HG02571 (cell line): ENCODE results near the gene CDC37L1.
"Not testable (repeated sequence)": the region's sequence is repeated elsewhere in the genome, so short reads cannot be mapped to it uniquely, and the experiment has no call there.

Experiments
- ATAC-seq: cut with Tn5 transposase; IDR thresholded peaks from one replicate; pipeline ENCODE4 v1.9.1; 2021; ENCODE audit warnings: mild to moderate bottlenecking, moderate library complexity; ENCODE audit not compliant: unreplicated experiment

CDC37L1 gene

DNA sequence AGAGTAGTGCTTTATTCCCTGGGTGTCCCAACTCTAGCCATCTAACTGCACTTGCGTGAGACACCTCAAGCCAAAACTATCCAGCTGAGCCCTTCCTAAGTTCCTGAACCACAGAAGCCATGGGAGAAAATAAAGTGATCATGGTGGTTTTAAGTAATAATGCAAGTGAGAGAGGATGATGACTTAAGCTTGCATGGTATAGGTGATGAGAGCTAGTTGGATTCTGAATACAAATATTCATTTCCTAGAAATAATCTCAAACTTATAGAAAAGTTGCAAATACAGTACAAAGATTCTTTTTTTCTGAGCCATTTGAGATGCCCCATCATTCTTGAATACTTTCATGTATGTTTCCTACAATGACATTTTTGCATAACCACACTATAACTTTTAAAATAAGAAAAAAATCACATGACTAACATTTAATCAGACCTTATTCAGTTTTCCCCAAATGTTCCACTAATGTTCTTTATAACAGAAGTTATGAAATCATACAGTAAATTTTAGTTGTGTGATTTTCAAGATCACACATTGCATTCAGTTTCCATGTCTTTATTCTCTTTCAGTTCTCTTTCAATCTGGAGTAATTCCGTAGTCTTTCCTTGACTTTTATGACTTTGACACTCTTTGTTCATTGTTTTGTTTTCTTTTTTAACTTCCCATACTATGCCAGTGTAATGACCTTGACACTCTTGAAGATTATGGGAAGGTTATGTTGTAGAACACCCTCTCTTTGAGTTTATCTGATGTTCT, 67.1 kb downstream of the CDC37L1 start:
- no peak for ATAC-seq

DNA sequence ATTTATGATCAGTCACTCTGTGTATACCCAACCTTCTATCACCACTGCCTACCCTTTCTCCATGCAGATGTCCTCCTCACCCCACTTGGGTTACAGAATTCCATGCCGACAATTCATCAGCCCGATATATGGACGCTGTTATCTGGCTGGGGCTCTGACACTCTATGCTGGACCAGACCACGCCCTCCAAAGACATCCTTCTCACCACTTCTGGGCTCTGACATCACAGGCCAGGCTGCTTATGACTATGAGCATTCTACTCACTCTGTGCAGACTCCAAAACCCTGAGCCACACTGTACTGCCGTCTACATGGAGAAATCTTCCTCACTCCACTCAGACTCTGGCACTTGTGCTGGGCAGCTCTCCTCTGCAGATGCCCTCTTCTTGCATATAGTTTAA, 69.2 kb downstream of the CDC37L1 start:
- ATAC-seq: no peak

DNA sequence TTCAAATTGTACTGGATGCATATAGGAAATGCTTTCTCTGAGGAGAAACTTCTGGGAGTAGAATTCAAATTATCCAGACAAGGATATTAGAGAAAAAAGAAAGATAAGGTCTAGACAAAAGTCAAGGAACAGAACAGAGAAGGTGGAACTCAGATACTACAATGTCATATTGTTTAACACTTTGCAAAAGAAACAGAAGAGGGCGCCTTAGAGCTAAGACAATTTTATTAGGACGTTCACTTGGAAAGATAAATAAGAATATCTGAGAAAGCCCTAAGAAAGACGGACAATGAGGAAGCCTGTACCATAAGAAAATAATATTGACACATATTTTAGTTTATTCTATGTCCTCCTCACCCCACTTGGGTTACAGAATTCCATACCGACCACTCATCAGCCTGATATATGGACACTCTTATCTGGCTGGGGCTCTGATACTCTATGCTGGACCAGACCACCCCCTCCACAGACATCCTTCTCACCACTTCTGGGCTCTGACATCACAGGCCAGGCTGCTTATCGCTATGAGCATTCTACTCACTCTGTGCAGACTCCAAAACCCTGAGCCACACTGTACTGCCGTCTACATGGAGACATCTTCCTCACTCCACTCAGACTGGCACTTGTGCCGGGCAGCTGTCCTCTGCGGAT, 70.8 kb downstream of the CDC37L1 start:
- no peak for ATAC-seq

DNA sequence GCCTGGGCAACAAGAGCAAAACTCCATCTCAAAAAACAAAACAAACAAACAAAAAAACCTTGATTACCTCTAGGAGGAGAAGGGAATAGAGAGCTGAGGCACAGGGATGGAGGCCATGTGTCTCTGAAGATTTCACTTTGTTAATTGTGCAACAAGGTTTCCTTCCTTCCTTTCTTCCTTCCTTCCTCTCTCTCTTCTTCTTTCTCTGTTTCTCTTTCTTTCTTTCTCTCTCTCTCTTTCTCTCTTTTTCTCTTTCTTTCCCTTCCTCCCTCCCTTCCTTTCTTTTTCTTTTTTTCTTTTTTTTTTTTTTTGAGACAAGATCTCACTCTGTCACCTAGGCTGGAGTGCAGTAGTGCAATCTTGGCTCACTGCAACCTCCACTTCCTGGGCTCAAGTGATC, 75.2 kb downstream of the CDC37L1 start:
- ATAC-seq: not testable (repeated sequence)

DNA sequence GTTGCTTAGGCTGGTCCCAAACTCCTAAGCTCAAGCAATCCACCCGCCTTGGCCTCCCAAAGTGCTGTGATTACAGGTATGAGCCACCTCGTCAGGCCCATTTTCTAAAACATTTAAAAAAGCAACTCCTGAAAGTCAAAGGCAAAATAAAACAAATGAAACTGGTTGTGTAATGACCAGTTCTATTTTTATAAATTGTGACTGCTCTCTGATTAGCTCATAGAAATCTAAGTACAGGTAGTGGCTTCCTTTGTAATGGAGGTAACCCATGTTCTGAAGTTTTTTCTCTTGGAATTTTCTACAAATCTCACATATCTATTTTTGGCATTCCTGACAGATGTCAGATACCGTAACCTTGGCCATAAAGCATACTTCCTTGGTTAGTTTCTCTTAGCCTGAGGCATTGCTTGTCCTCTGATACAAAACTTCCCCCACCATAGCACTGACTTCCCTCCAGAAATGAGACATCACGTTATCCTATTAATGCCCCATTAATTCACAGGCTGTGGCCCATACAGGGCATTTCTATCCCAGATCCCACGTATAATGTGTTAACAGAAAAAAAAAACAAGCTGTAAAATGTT, 75.7 kb downstream of the CDC37L1 start:
- no peak for ATAC-seq

DNA sequence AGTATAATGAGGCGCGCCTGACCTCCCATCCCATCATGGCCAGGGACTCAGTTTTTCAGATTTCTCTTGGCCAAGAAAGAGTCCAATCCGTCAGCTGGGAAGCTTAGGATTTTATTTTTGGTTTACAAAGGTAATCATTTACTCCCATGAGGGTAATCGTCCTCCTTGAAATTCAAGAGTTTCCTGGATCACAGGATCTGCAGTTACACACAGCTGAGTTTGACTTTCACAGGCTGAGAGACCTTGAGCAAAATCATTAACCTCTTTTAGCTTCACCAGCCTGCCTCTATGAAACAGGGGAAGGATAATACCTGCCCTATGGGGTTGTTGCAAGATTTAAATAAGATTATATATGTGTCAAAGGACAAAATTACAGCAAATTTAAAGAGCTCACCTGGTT, 77.1 kb downstream of the CDC37L1 start:
- ATAC-seq: no peak
